Vagina (tissue), 2 donors: ENCODE results near the gene VAT1.

Experiments
- CTCF ChIP-seq, 3 experiments: fragments of 450-650 bp in 2 of 3; fragments of 200-600 bp in 1 of 3; sonication (generic) in 1 of 3; IDR thresholded peaks; one replicate each; pipeline ENCODE4 v1.5.1; 2017 to 2019; ENCODE audit warnings: antibody characterized with exemption in 3 of 3, mild to moderate bottlenecking in 2 of 3, moderate library complexity in 2 of 3
- POLR2A ChIP-seq, 2 donors: fragments of 450-650 bp; IDR thresholded peaks; one replicate each; pipeline ENCODE4 v1.6.1; 2017; ENCODE audit warnings: antibody characterized with exemption in 2 of 2, mild to moderate bottlenecking in 2 of 2, moderate library complexity in 2 of 2

DNA sequence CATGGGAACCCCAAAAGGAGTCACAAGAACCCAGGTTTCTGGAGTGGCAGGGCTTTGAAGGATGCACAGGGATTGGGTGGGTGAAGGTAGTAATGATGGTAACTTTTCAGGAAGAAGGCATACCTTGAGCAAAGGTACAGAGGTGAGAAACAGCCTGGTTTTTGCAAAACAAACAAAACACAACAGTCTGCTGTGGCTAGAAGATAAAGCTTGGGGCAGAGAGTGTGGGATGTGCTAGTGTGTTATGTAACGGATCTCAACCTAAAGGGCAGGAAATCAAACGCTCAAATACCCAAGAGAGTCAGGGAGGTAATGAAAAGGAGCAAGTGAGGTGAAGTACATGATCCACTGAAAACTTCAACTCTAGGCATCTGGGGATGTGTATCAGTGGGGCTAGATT, 46.9 kb downstream of the VAT1 start:
- no peak for TF ChIP-seq CTCF (IDR thresholded peaks at IDR 0.05)
- TF ChIP-seq POLR2A (IDR thresholded peaks at IDR 0.05) = no peak
